Smooth muscle cell (in vitro differentiated cells): ENCODE results near the gene MXRA7. TPM values are rescaled to one million over a fixed set of nuclear protein-coding genes. Genes with fewer than 3 reads are reported as not detected.

Experiments used
- DNase-seq: peaks from one replicate; lab custom pipeline; 2025; ENCODE audit not compliant: unreplicated experiment; lab: John Stamatoyannopoulos, UW
- H2AFZ ChIP-seq: fragments of 200-600 bp; sonication (generic); 2 replicates; pipeline ENCODE4 v1.6.0; 2016; ENCODE audit warnings: antibody characterized with exemption, low read depth, mild to moderate bottlenecking
- H3F3A ChIP-seq: fragments of 200-600 bp; sonication (generic); 2 replicates; pipeline ENCODE4 v1.6.0; 2017; ENCODE audit warnings: antibody characterized with exemption, low read depth
- H3K27ac ChIP-seq: fragments of 200-600 bp; sonication (generic); 2 replicates; pipeline ENCODE4 v1.5.1; 2016; ENCODE audit warnings: low read depth, mild to moderate bottlenecking
- H3K27me3 ChIP-seq: fragments of 200-600 bp; sonication (generic); 2 replicates; pipeline ENCODE4 v1.6.1; 2016; ENCODE audit warnings: low read depth, mild to moderate bottlenecking
- H3K36me3 ChIP-seq: fragments of 200-600 bp; sonication (generic); 2 replicates; pipeline ENCODE4 v1.5.1; 2016; ENCODE audit warnings: low read depth
- H3K4me1 ChIP-seq: fragments of 200-600 bp; sonication (generic); 2 replicates; pipeline ENCODE4 v1.5.1; 2016; ENCODE audit warnings: low read depth
- H3K4me2 ChIP-seq: fragments of 200-600 bp; sonication (generic); 2 replicates; pipeline ENCODE4 v1.6.0; 2016; ENCODE audit warnings: mild to moderate bottlenecking
- H3K4me3 ChIP-seq: fragments of 200-600 bp; sonication (generic); 2 replicates; pipeline ENCODE4 v1.5.1; 2016; ENCODE audit warnings: mild to moderate bottlenecking
- H3K79me2 ChIP-seq: fragments of 200-600 bp; sonication (generic); 2 replicates; pipeline ENCODE4 v1.6.0; 2016; ENCODE audit warnings: low read depth, mild to moderate bottlenecking
- H3K9ac ChIP-seq: fragments of 200-600 bp; sonication (generic); 2 replicates; pipeline ENCODE4 v1.6.0; 2016; ENCODE audit warnings: low read depth
- H3K9me3 ChIP-seq: fragments of 200-600 bp; sonication (generic); replicated peaks from 2 replicates; pipeline ENCODE4 v1.5.1; 2016; ENCODE audit warnings: low read depth
- H4K20me1 ChIP-seq: fragments of 200-600 bp; sonication (generic); 2 replicates; pipeline ENCODE4 v1.6.0; 2016; ENCODE audit warnings: low read depth
- CTCF ChIP-seq: fragments of 200-600 bp; sonication (generic); IDR thresholded peaks from 2 replicates; pipeline ENCODE4 v1.5.1; 2017; ENCODE audit warnings: borderline replicate concordance, mild to moderate bottlenecking, antibody characterized with exemption; ENCODE audit not compliant: insufficient read depth, poor library complexity, severe bottlenecking
- WGBS: methylation state at CpG from one replicate; pipeline ENCODE4 v1.1.7; 2016; ENCODE audit warnings: low lambda C conversion rate; 5-methylcytosine and 5-hydroxymethylcytosine counted together
- microRNA counts: library from miRNA; unstranded; fragments of <30 nt; microRNA quantifications from one replicate; lab custom pipeline; 2016
- microRNA-seq: library from miRNA; unstranded; fragments of <30 nt; microRNA quantifications from one replicate; pipeline ENCODE4, GENCODE V29; 2016; ENCODE audit warnings: borderline number of aligned reads
- polyA plus RNA-seq: library from polyadenylated mRNA; unstranded; fragments of >200 nt; fragmentation: Nextera tagmentation; extraction: Ambion mirVana; gene quantifications from 2 replicates; pipeline ENCODE4 v1.2.1, GENCODE V29; 2016
- small RNA-seq: library from RNA; depleted of rRNA; stranded (forward); fragments of <200 nt; gene quantifications from one replicate; pipeline ENCODE3, GENCODE V24; 2014
- total RNA-seq: library from RNA; depleted of rRNA; stranded (reverse); fragments of >200 nt; gene quantifications from 2 replicates; pipeline ENCODE4 v1.2.3, GENCODE V29; 2014

Gene MXRA7
- total and polyA plus RNA-seq, 2 experiments from 2014 or later, result 134 to 158 TPM

- Histone ChIP-seq H3K79me2 (no peaks in the 10 kb centered on the region), H3K36me3 (no peaks in the 10 kb centered on the region), H3K9me3 (no peaks in the 10 kb centered on the region), H3K27me3 (no peaks in the 10 kb centered on the region), H3K4me3 (no peak overlapping the region), H3F3A (peaks cover 6% of the 10 kb centered on the region), H4K20me1 (no peaks in the 10 kb centered on the region), H2AFZ (no peak overlapping the region), H3K4me1 (peaks cover 7% of the 10 kb centered on the region), H3K4me2 (no peak overlapping the region), H3K9ac (no peak overlapping the region), H3K27ac (no peak overlapping the region)
- no peak for DNase-seq
- WGBS, result 94% methylated on average over 14 of the region's 14 CpGs
- TF ChIP-seq CTCF, result no peak
Measured at GRCh38 chr17:76633628-76634328, 77.0 kb downstream of the MXRA7 start.

- Histone ChIP-seq H4K20me1 (no peaks in the 10 kb centered on the region), H3K9ac (no peak overlapping the region), H3K4me2 (peak overlapping the region; percentile 45), H3K79me2 (no peaks in the 10 kb centered on the region), H3K9me3 (no peaks in the 10 kb centered on the region), H3K4me3 (no peak overlapping the region), H3K27me3 (no peaks in the 10 kb centered on the region), H3K36me3 (no peaks in the 10 kb centered on the region), H3F3A (peaks cover 6% of the 10 kb centered on the region), H2AFZ (no peak overlapping the region), H3K4me1 (no peaks in the 10 kb centered on the region), H3K27ac (no peak overlapping the region)
- DNase-seq, result no peak
- 48% methylated on average over 10 of the region's 10 CpGs for WGBS
- no peak for TF ChIP-seq CTCF
Measured at GRCh38 chr17:76631821-76632565, 78.8 kb downstream of the MXRA7 start.

GRCh38 chr17:76630151-76630550, 80.6 kb downstream of the MXRA7 start:
- 79% methylated on average over 6 of the region's 6 CpGs for WGBS
- H3K27me3 ChIP-seq, result peaks cover 16% of the 10 kb centered on the region
- H4K20me1 ChIP-seq, result no peaks in the 10 kb centered on the region
- no peak for TF ChIP-seq CTCF
- no peak overlapping the region for H3K4me2 ChIP-seq
- no peak overlapping the region for H3K27ac ChIP-seq
- no peaks in the 10 kb centered on the region for H3K79me2 ChIP-seq
- H3K4me1 ChIP-seq, result no peaks in the 10 kb centered on the region
- no peaks in the 10 kb centered on the region for H3F3A ChIP-seq
- H3K9ac ChIP-seq, result no peak overlapping the region
- no peak for DNase-seq
- H3K36me3 ChIP-seq, result no peaks in the 10 kb centered on the region
- no peak overlapping the region for H2AFZ ChIP-seq
- no peaks in the 10 kb centered on the region for H3K9me3 ChIP-seq
- H3K4me3 ChIP-seq, result no peak overlapping the region

MicroRNA genes within 50 kb of the gene (microRNA counts, 767-probe panel; counts per million panel counts)
- microRNA hsa-miR-636 (lab: Ali Mortazavi, UCI), result 183 counts per million

Small RNAs within 50 kb of the gene (microRNA-seq; reads per million reads assigned to microRNA genes)
- gene MIR636, result not detected

Small RNAs within 50 kb of the gene (small RNA-seq; reads per million reads assigned to genes)
- gene AC005837.3 (0.63 reads per million, percentile 22 among the genes with 10 or more reads in this experiment), gene RF02271 (not detected), gene RNU6-227P (not detected), gene RNU6-97P (not detected), gene RNY4P36 (0.13 reads per million)

Other genes with a start within 250 kb of the MXRA7 start
- not detected in 2 replicates for gene AANAT, start 243.4 kb downstream of the MXRA7 start, total RNA-seq
- gene AANAT, start 243.4 kb downstream of the MXRA7 start, polyA plus RNA-seq, result 0.15 TPM in 1 of 2 replicates, not detected in the other
- gene RHBDF2, start 209.5 kb downstream of the MXRA7 start, total RNA-seq, result 4.9 and 12.2 TPM in 2 replicates
- 20.5 and 25.4 TPM in 2 replicates for gene RHBDF2, start 209.5 kb downstream of the MXRA7 start, polyA plus RNA-seq
- gene CYGB, start 173.3 kb downstream of the MXRA7 start, total RNA-seq, result 4.9 and 13.9 TPM in 2 replicates
- 20.5 and 22.2 TPM in 2 replicates for gene CYGB, start 173.3 kb downstream of the MXRA7 start, polyA plus RNA-seq
- 0.31 and 1.4 TPM in 2 replicates for gene PRCD, start 170.9 kb downstream of the MXRA7 start, total RNA-seq
- 5.0 and 5.8 TPM in 2 replicates for gene PRCD, start 170.9 kb downstream of the MXRA7 start, polyA plus RNA-seq
- 6.9 and 9.9 TPM in 2 replicates for gene ST6GALNAC2, start 125.1 kb downstream of the MXRA7 start, total RNA-seq
- gene ST6GALNAC2, start 125.1 kb downstream of the MXRA7 start, polyA plus RNA-seq, result 1.2 and 13.2 TPM in 2 replicates
- gene ST6GALNAC1, start 67.2 kb downstream of the MXRA7 start, total RNA-seq, result not detected in 2 replicates
- not detected in 2 replicates for gene ST6GALNAC1, start 67.2 kb downstream of the MXRA7 start, polyA plus RNA-seq
- gene JMJD6, start 15.6 kb upstream of the MXRA7 start, total RNA-seq, result 32.0 and 32.7 TPM in 2 replicates
- gene JMJD6, start 15.6 kb upstream of the MXRA7 start, polyA plus RNA-seq, result 52.3 and 54.7 TPM in 2 replicates
- gene METTL23, start 15.9 kb upstream of the MXRA7 start, total RNA-seq, result 28.2 and 32.5 TPM in 2 replicates
- 46.2 and 47.1 TPM in 2 replicates for gene METTL23, start 15.9 kb upstream of the MXRA7 start, polyA plus RNA-seq
- gene SRSF2, start 26.4 kb upstream of the MXRA7 start, total RNA-seq, result 166 and 182 TPM in 2 replicates
- 109 and 110 TPM in 2 replicates for gene SRSF2, start 26.4 kb upstream of the MXRA7 start, polyA plus RNA-seq
- gene MFSD11, start 27.2 kb upstream of the MXRA7 start, total RNA-seq, result 56.6 and 58.6 TPM in 2 replicates
- gene MFSD11, start 27.2 kb upstream of the MXRA7 start, polyA plus RNA-seq, result 28.1 and 31.9 TPM in 2 replicates
- gene MGAT5B, start 157.4 kb upstream of the MXRA7 start, total RNA-seq, result 0.27 and 7.6 TPM in 2 replicates
- 0.78 and 3.3 TPM in 2 replicates for gene MGAT5B, start 157.4 kb upstream of the MXRA7 start, polyA plus RNA-seq